Measurements from ENCODE around the gene LMNB1.
"Not testable (repeated sequence)": the region's sequence is repeated elsewhere in the genome, so short reads cannot be mapped to it uniquely, and the experiment has no call there.

LMNB1 gene

GRCh38 chr5:126777975-126778674, 1.2 kb downstream of the LMNB1 start:
- Histone ChIP-seq H3K36me3 (peaks cover 22% of the 10 kb centered on the region), H3K4me3 (peak overlapping the region; percentile 99), H3K4me2 (peak overlapping the region; percentile 93), H3K27ac (peak overlapping the region; percentile 100), H3K4me1 (peaks cover 49% of the 10 kb centered on the region), H3K27me3 (no peaks in the 10 kb centered on the region), H4K20me1 (peaks cover 48% of the 10 kb centered on the region), H3K9ac (peak overlapping the region; percentile 100), H3K9me3 (no peaks in the 10 kb centered on the region)
- no peak for TF ChIP-seq Cebpa-rat (IDR thresholded peaks at IDR 0.05)

GRCh38 chr5:126778675-126779403, 1.9 kb downstream of the LMNB1 start:
- H3K27ac ChIP-seq: peak overlapping the region; percentile 100
- H3K27me3 ChIP-seq: no peaks in the 10 kb centered on the region
- no peak for TF ChIP-seq Cebpa-rat (IDR thresholded peaks at IDR 0.05)
- H3K9ac ChIP-seq: peak overlapping the region; percentile 100
- H4K20me1 ChIP-seq: peaks cover 55% of the 10 kb centered on the region
- H3K4me2 ChIP-seq: peak overlapping the region; percentile 93
- H3K4me1 ChIP-seq: peaks cover 56% of the 10 kb centered on the region
- H3K36me3 ChIP-seq: peaks cover 22% of the 10 kb centered on the region
- no peaks in the 10 kb centered on the region for H3K9me3 ChIP-seq
- peak overlapping the region; percentile 99 for H3K4me3 ChIP-seq

- Histone ChIP-seq H3K9ac (peak overlapping the region; percentile 100), H3K4me1 (peaks cover 55% of the 10 kb centered on the region), H3K9me3 (no peaks in the 10 kb centered on the region), H3K4me3 (peak overlapping the region; percentile 99), H3K27me3 (no peaks in the 10 kb centered on the region), H3K36me3 (peaks cover 29% of the 10 kb centered on the region), H3K27ac (0 out of 2 replicates have a peak overlapping the region, but pooled peaks have one; percentile 100), H4K20me1 (peaks cover 70% of the 10 kb centered on the region), H3K4me2 (peak overlapping the region; percentile 93)
- TF ChIP-seq Cebpa-rat (IDR thresholded peaks at IDR 0.05): no peak
Measured at GRCh38 chr5:126780165-126780827, 3.4 kb downstream of the LMNB1 start.

- not testable (repeated sequence) for H3K27ac ChIP-seq, H3K4me3 ChIP-seq, H3K9ac ChIP-seq, H3K9me3 ChIP-seq, H3K27me3 ChIP-seq
- H3K4me1 ChIP-seq: peaks cover 41% of the 10 kb centered on the region
- H3K36me3 ChIP-seq: peaks cover 68% of the 10 kb centered on the region
- peaks cover 100% of the 10 kb centered on the region for H4K20me1 ChIP-seq
- peak overlapping the region; percentile 14; the same call in 1 of the 2 replicates for H3K4me2 ChIP-seq
Measured at GRCh38 chr5:126788409-126788808, 11.5 kb downstream of the LMNB1 start.

GRCh38 chr5:126793097-126793496, 16.2 kb downstream of the LMNB1 start:
- no peaks in the 10 kb centered on the region for H3K9me3 ChIP-seq
- H3K9ac ChIP-seq: no peak overlapping the region
- no peak overlapping the region for H3K27ac ChIP-seq
- peaks cover 24% of the 10 kb centered on the region for H3K4me1 ChIP-seq
- H3K27me3 ChIP-seq: no peaks in the 10 kb centered on the region
- peaks cover 100% of the 10 kb centered on the region for H4K20me1 ChIP-seq
- H3K4me3 ChIP-seq: no peak overlapping the region
- peak overlapping the region; percentile 20 for H3K4me2 ChIP-seq
- H3K36me3 ChIP-seq: peaks cover 72% of the 10 kb centered on the region
- TF ChIP-seq Cebpa-rat (IDR thresholded peaks at IDR 0.05): no peak

DNA sequence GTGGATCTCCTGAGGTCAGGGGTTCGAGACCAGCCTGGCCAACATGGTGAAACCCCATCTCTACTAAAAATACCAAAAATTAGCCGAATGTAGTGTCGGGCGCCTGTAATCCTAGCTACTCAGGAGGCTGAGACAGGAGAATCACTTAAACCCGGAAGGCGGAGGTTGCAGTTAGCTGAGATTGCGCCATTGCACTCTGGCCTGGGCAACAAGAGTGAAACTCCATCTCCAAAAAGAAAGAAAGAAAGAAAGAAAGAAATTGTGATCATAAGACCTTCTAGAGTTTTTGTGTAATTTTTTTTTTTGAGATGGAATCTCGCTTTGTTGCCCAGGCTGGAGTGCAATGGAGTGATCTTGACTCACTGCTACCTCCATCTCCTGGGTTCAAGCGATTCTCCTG, 16.7 kb downstream of the LMNB1 start:
- H3K4me1 ChIP-seq: peaks cover 20% of the 10 kb centered on the region
- H3K4me2 ChIP-seq: peak overlapping the region; percentile 19; the same call in 1 of the 2 replicates
- not testable (repeated sequence) for H3K27ac ChIP-seq, H3K27me3 ChIP-seq, H3K9me3 ChIP-seq, H3K9ac ChIP-seq, H3K4me3 ChIP-seq
- H3K36me3 ChIP-seq: peaks cover 70% of the 10 kb centered on the region
- H4K20me1 ChIP-seq: peaks cover 100% of the 10 kb centered on the region

DNA sequence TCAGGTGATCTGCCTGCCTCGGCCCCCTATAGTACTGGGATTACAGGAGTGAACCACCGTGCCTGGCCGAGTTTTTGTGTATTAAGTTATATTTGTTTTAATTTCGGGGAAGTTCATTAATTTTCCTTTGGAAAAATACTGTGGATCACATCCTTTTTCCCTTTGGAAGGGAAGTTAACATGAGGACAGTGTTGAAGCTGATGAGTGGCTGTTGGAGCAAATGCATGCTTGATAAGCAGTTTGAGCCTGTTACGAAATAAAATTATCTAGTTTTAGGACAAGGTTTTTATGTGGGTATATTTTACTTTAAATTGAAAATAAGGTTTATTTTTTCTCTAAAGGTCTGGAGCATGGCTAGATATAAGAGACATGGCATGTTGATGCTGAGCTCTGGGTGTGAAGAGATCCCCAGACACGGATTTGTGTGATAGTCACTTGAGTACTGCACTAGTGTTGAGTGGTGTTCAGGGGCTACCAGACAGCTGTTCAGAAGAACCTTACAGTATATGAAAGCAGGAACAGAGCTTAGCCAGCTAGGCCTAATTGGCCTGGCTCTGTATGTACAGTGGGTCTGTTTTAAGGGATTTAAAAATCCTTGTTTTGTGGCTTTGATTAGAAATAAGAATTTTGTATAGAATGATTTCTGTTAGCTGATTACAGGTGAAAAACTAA, 17.4 kb downstream of the LMNB1 start:
- no peak for TF ChIP-seq Cebpa-rat (IDR thresholded peaks at IDR 0.05)
- Histone ChIP-seq H3K9ac (no peak overlapping the region), H3K4me1 (peaks cover 22% of the 10 kb centered on the region), H3K4me2 (peak overlapping the region; percentile 19; the same call in 1 of the 2 replicates), H4K20me1 (peaks cover 100% of the 10 kb centered on the region), H3K36me3 (peaks cover 65% of the 10 kb centered on the region), H3K27ac (no peak overlapping the region), H3K4me3 (no peak overlapping the region), H3K27me3 (no peaks in the 10 kb centered on the region), H3K9me3 (no peaks in the 10 kb centered on the region)

- Histone ChIP-seq H3K27ac (no peak overlapping the region), H3K9me3 (no peaks in the 10 kb centered on the region), H3K36me3 (peaks cover 54% of the 10 kb centered on the region), H3K9ac (no peak overlapping the region), H3K4me2 (peak overlapping the region; percentile 44; the same call in 1 of the 2 replicates), H3K27me3 (no peaks in the 10 kb centered on the region), H3K4me3 (no peak overlapping the region), H3K4me1 (peaks cover 50% of the 10 kb centered on the region), H4K20me1 (peaks cover 99% of the 10 kb centered on the region)
- TF ChIP-seq Cebpa-rat (IDR thresholded peaks at IDR 0.05): no peak
Measured at GRCh38 chr5:126799780-126800179, 22.8 kb downstream of the LMNB1 start.

GRCh38 chr5:126801174-126801991, 24.4 kb downstream of the LMNB1 start:
- H3K27me3 ChIP-seq: no peaks in the 10 kb centered on the region
- peak; percentile 63; the same call in 1 of the 2 replicates for TF ChIP-seq Cebpa-rat (IDR thresholded peaks at IDR 0.05)
- peaks cover 60% of the 10 kb centered on the region for H3K4me1 ChIP-seq
- H3K4me3 ChIP-seq: no peak overlapping the region
- H3K36me3 ChIP-seq: peaks cover 56% of the 10 kb centered on the region
- no peak overlapping the region for H3K4me2 ChIP-seq
- H4K20me1 ChIP-seq: peaks cover 99% of the 10 kb centered on the region
- H3K27ac ChIP-seq: no peak overlapping the region
- H3K9ac ChIP-seq: no peak overlapping the region
- H3K9me3 ChIP-seq: no peaks in the 10 kb centered on the region

Data from BLaER1 (cell line).